ENCODE results near the gene RUNDC3A. TPM values are rescaled to one million over a fixed set of nuclear protein-coding genes. Genes with fewer than 3 reads are reported as not detected.
A peak's percentile ranks its signal among the peaks of the same experiment; 100 is the strongest.
"Not testable (repeated sequence)": the region's sequence is repeated elsewhere in the genome, so short reads cannot be mapped to it uniquely, and the experiment has no call there.

Gene RUNDC3A
- total and polyA plus RNA-seq, 2 donors = 0.99 to 4.9 TPM

- H3K4me3 ChIP-seq (ENCODE audit: low read length in 2 of 2) = peak within 1 kb of the TSS; percentile 62 to 66
- peaks cover 0 to 33% of the 10 kb centered on the region in 2 donors for H3K27me3 ChIP-seq (ENCODE audit: control insufficient read depth in 2 of 2, insufficient read depth in 1 of 2, low read length in 1 of 2)
- H3K36me3 ChIP-seq (ENCODE audit: control insufficient read depth in 2 of 2, insufficient read depth in 2 of 2, low read length in 1 of 2) = peaks cover 0 to 5% of the 10 kb centered on the region in 2 donors
- H3K27ac ChIP-seq (ENCODE audit: low read depth in 1 of 2, low read length in 1 of 2) = peak within 1 kb of the TSS; percentile 63 to 69
- DNase-seq (ENCODE audit: low read depth in 6 of 9, low spot score in 9 of 9) = peak; percentile 68 to 90 (median 81)
- peaks cover 4 to 27% of the 10 kb centered on the region in 2 donors for H3K4me1 ChIP-seq (ENCODE audit: control insufficient read depth in 2 of 2, insufficient read depth in 2 of 2, low read length in 2 of 2)
- no peaks in the 10 kb centered on the region for H3K9me3 ChIP-seq (ENCODE audit: control insufficient read depth in 2 of 2, insufficient read depth in 1 of 2, low read length in 1 of 2)
- WGBS = under 1% methylated on average over 26 of the region's 26 CpGs
Observed at GRCh38 chr17:44344939-44345453, 36.6 kb downstream of the RUNDC3A start, which contains the start of gene GRN. Gene GRN (plus strand): TSS chr17:44345302. CDS start chr17:44349165, 3,863 bp downstream.

DNA sequence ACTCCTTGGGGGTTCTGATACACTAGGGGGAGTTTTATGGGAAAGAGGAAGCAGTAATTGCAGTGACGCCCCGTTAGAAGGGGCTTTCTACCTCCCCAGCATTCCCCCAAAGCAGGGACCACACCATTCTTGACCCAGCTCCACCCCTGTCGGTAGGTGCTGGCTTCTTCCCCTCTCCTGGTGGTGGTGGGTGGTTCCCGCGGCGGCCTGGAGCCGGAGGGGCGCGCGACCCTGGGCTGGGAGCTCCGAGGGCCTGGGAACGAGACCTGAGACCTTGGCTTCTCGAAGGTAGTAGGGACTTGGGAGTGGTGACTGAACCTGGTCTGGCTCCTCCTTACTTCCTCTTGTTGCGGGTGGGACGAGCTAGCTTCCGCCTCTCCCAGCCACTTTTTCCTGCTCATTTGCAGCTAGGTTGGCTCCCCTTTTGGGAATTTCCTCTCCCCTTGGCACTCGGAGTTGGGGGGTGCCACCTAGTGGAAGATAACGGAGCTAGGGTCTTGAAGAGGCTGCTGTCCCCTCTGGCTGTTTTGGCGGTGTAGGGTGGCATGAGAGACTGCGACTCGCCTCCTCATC is 37.1 kb downstream of the RUNDC3A start:
- peak in 4 of 9 donors; percentile 36 to 76 (median 54) for DNase-seq (ENCODE audit: low read depth in 6 of 9, low spot score in 9 of 9)
- 2% methylated on average over 21 of the region's 21 CpGs for WGBS
- peaks cover 4 to 27% of the 10 kb centered on the region in 2 donors for H3K4me1 ChIP-seq (ENCODE audit: control insufficient read depth in 2 of 2, insufficient read depth in 2 of 2, low read length in 2 of 2)
- H3K36me3 ChIP-seq (ENCODE audit: control insufficient read depth in 2 of 2, insufficient read depth in 2 of 2, low read length in 1 of 2) = peaks cover 0 to 8% of the 10 kb centered on the region in 2 donors
- H3K9me3 ChIP-seq (ENCODE audit: control insufficient read depth in 2 of 2, insufficient read depth in 1 of 2, low read length in 1 of 2) = no peaks in the 10 kb centered on the region
- peak overlapping the region; percentile 62 to 66 for H3K4me3 ChIP-seq (ENCODE audit: low read length in 2 of 2)
- peak overlapping the region; percentile 63 to 69 for H3K27ac ChIP-seq (ENCODE audit: low read depth in 1 of 2, low read length in 1 of 2)
- peaks cover 0 to 33% of the 10 kb centered on the region in 2 donors for H3K27me3 ChIP-seq (ENCODE audit: control insufficient read depth in 2 of 2, insufficient read depth in 1 of 2, low read length in 1 of 2)

DNA sequence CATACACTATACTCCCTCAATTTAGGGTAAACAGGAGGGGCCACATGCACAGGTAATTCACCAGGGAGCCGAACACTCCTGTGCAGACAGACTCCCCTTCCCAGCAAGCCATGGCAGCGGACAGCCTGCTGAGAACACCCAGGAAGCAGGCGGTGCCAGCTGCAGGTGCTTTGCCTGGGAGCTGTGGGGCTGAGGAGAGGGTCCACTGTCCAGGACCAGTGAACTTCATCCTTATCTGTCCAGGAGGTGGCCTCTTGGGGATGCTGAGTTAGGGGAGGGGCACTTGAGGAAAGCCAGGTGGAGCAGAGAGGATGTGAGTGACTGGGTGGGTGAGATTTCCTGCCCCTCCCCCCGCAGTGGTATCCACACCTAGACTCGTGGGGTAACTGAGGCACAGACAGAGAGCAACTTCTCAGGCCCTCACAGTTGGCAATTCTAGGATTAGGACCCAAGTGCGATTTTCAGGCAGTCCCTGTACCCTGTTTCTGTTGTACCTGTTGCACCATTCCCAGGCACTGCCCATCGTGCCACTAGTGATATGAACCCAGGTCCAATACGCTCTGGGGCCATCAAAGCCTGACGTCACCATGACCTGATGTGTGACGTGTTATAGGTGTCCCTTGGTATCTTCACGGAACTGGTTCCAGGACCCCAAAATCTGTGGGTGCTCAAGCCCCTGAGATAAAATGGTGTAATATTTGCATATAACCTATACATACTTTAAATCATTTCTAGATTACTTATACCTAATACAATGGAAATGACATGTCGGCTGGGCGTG is 37.9 kb downstream of the RUNDC3A start:
- peak overlapping the region; percentile 62 to 66 for H3K4me3 ChIP-seq (ENCODE audit: low read length in 2 of 2)
- peaks cover 0 to 9% of the 10 kb centered on the region in 2 donors for H3K36me3 ChIP-seq (ENCODE audit: control insufficient read depth in 2 of 2, insufficient read depth in 2 of 2, low read length in 1 of 2)
- WGBS = 84% methylated on average over 13 of the region's 13 CpGs
- DNase-seq (ENCODE audit: low read depth in 6 of 9, low spot score in 9 of 9) = no peak
- peaks cover 4 to 27% of the 10 kb centered on the region in 2 donors for H3K4me1 ChIP-seq (ENCODE audit: control insufficient read depth in 2 of 2, insufficient read depth in 2 of 2, low read length in 2 of 2)
- H3K27me3 ChIP-seq (ENCODE audit: control insufficient read depth in 2 of 2, insufficient read depth in 1 of 2, low read length in 1 of 2) = peaks cover 0 to 30% of the 10 kb centered on the region in 2 donors
- H3K27ac ChIP-seq (ENCODE audit: low read depth in 1 of 2, low read length in 1 of 2) = no peak overlapping the region
- no peaks in the 10 kb centered on the region for H3K9me3 ChIP-seq (ENCODE audit: control insufficient read depth in 2 of 2, insufficient read depth in 1 of 2, low read length in 1 of 2)

- 93% methylated on average over 18 of the region's 18 CpGs for WGBS
- H3K9me3 ChIP-seq (ENCODE audit: control insufficient read depth in 2 of 2, insufficient read depth in 1 of 2, low read length in 1 of 2); DNase-seq (ENCODE audit: low read depth in 6 of 9, low spot score in 9 of 9); H3K4me3 ChIP-seq (ENCODE audit: low read length in 2 of 2); H3K27ac ChIP-seq (ENCODE audit: low read depth in 1 of 2, low read length in 1 of 2): not testable (repeated sequence)
- Histone ChIP-seq H3K4me1 (ENCODE audit: control insufficient read depth in 2 of 2, insufficient read depth in 2 of 2, low read length in 2 of 2) (peaks cover 4 to 27% of the 10 kb centered on the region in 2 donors), H3K36me3 (ENCODE audit: control insufficient read depth in 2 of 2, insufficient read depth in 2 of 2, low read length in 1 of 2) (peaks cover 9 to 19% of the 10 kb centered on the region in 2 donors), H3K27me3 (ENCODE audit: control insufficient read depth in 2 of 2, insufficient read depth in 1 of 2, low read length in 1 of 2) (peaks cover 0 to 26% of the 10 kb centered on the region in 2 donors)
Observed at GRCh38 chr17:44347206-44348055, 39.0 kb downstream of the RUNDC3A start.

- peaks cover 5 to 27% of the 10 kb centered on the region in 2 donors for H3K4me1 ChIP-seq (ENCODE audit: control insufficient read depth in 2 of 2, insufficient read depth in 2 of 2, low read length in 2 of 2)
- H3K27me3 ChIP-seq (ENCODE audit: control insufficient read depth in 2 of 2, insufficient read depth in 1 of 2, low read length in 1 of 2) = peaks cover 5 to 30% of the 10 kb centered on the region in 2 donors
- H3K36me3 ChIP-seq (ENCODE audit: control insufficient read depth in 2 of 2, insufficient read depth in 2 of 2, low read length in 1 of 2) = peaks cover 12 to 19% of the 10 kb centered on the region in 2 donors
- DNase-seq (ENCODE audit: low read depth in 6 of 9, low spot score in 9 of 9) = peak in 1 of 9 donors; percentile 34
- no peaks in the 10 kb centered on the region for H3K9me3 ChIP-seq (ENCODE audit: control insufficient read depth in 2 of 2, insufficient read depth in 1 of 2, low read length in 1 of 2)
- H3K27ac ChIP-seq (ENCODE audit: low read depth in 1 of 2, low read length in 1 of 2) = no peak overlapping the region
- WGBS = 82% methylated on average over 9 of the region's 9 CpGs
- H3K4me3 ChIP-seq (ENCODE audit: low read length in 2 of 2) = no peak overlapping the region
Observed at GRCh38 chr17:44348234-44348987, 40.0 kb downstream of the RUNDC3A start.

- no peaks in the 10 kb centered on the region for H3K9me3 ChIP-seq (ENCODE audit: control insufficient read depth in 2 of 2, insufficient read depth in 1 of 2, low read length in 1 of 2)
- no peak overlapping the region for H3K4me3 ChIP-seq (ENCODE audit: low read length in 2 of 2)
- H3K4me1 ChIP-seq (ENCODE audit: control insufficient read depth in 2 of 2, insufficient read depth in 2 of 2, low read length in 2 of 2) = peaks cover 8 to 26% of the 10 kb centered on the region in 2 donors
- DNase-seq (ENCODE audit: low read depth in 6 of 9, low spot score in 9 of 9) = no peak
- no peak overlapping the region for H3K27ac ChIP-seq (ENCODE audit: low read depth in 1 of 2, low read length in 1 of 2)
- peaks cover 11 to 30% of the 10 kb centered on the region in 2 donors for H3K27me3 ChIP-seq (ENCODE audit: control insufficient read depth in 2 of 2, insufficient read depth in 1 of 2, low read length in 1 of 2)
- peaks cover 12 to 19% of the 10 kb centered on the region in 2 donors for H3K36me3 ChIP-seq (ENCODE audit: control insufficient read depth in 2 of 2, insufficient read depth in 2 of 2, low read length in 1 of 2)
- 97% methylated on average over 6 of the region's 6 CpGs for WGBS
Observed at GRCh38 chr17:44348988-44349364, 40.6 kb downstream of the RUNDC3A start.

DNA sequence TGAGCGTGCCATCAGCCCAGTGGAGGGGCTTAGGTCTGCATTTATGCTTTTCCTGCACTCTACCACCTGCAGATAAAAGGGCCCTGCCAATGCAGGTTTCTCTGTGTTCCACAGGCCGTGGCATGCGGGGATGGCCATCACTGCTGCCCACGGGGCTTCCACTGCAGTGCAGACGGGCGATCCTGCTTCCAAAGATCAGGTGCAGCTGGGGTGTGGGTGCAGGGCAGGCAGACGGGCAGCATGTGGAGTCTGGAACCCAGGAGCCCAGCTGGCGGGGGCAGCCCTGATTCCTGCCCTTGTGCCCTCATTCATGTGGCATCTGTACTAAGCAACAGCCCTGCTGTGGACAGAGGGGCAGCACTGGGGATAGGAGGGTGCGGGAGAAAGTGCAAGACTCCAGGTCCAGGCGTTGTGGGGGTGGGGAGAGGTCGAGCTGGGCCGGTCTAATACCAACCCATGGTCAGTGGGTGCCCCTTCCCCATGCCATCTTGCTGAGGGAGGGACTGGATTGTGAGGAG is 41.2 kb downstream of the RUNDC3A start:
- H3K36me3 ChIP-seq (ENCODE audit: control insufficient read depth in 2 of 2, insufficient read depth in 2 of 2, low read length in 1 of 2) = peaks cover 12 to 19% of the 10 kb centered on the region in 2 donors
- peak overlapping the region in 1 of 2 donors; percentile 9 for H3K27ac ChIP-seq (ENCODE audit: low read depth in 1 of 2, low read length in 1 of 2)
- no peak for DNase-seq (ENCODE audit: low read depth in 6 of 9, low spot score in 9 of 9)
- H3K4me1 ChIP-seq (ENCODE audit: control insufficient read depth in 2 of 2, insufficient read depth in 2 of 2, low read length in 2 of 2) = peaks cover 8 to 24% of the 10 kb centered on the region in 2 donors
- H3K27me3 ChIP-seq (ENCODE audit: control insufficient read depth in 2 of 2, insufficient read depth in 1 of 2, low read length in 1 of 2) = peaks cover 17 to 30% of the 10 kb centered on the region in 2 donors
- no peak overlapping the region for H3K4me3 ChIP-seq (ENCODE audit: low read length in 2 of 2)
- WGBS = 96% methylated on average over 12 of the region's 12 CpGs
- no peaks in the 10 kb centered on the region for H3K9me3 ChIP-seq (ENCODE audit: control insufficient read depth in 2 of 2, insufficient read depth in 1 of 2, low read length in 1 of 2)

DNA sequence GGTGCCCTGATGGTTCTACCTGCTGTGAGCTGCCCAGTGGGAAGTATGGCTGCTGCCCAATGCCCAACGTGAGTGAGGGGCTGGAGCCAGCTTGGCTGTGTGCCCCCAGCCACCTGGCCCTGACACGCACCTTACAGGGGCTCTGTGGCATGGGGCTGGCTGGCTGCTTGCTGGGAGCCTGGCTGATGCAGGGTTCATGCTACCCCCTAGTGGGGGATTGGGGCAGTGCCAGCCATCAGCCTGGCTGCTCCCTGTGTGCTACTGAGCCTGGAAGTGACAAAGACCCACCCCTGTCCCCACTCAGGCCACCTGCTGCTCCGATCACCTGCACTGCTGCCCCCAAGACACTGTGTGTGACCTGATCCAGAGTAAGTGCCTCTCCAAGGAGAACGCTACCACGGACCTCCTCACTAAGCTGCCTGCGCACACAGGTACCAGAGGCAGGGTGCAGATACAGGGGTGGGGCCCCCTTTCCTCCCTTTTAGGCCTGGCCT is 42.4 kb downstream of the RUNDC3A start:
- Histone ChIP-seq H3K9me3 (ENCODE audit: control insufficient read depth in 2 of 2, insufficient read depth in 1 of 2, low read length in 1 of 2) (no peaks in the 10 kb centered on the region), H3K27me3 (ENCODE audit: control insufficient read depth in 2 of 2, insufficient read depth in 1 of 2, low read length in 1 of 2) (peaks cover 24 to 36% of the 10 kb centered on the region in 2 donors), H3K4me3 (ENCODE audit: low read length in 2 of 2) (no peak overlapping the region), H3K4me1 (ENCODE audit: control insufficient read depth in 2 of 2, insufficient read depth in 2 of 2, low read length in 2 of 2) (peaks cover 4 to 17% of the 10 kb centered on the region in 2 donors), H3K36me3 (ENCODE audit: control insufficient read depth in 2 of 2, insufficient read depth in 2 of 2, low read length in 1 of 2) (peaks cover 12 to 19% of the 10 kb centered on the region in 2 donors), H3K27ac (ENCODE audit: low read depth in 1 of 2, low read length in 1 of 2) (no peak overlapping the region)
- 76% methylated on average over 6 of the region's 6 CpGs for WGBS
- DNase-seq (ENCODE audit: low read depth in 6 of 9, low spot score in 9 of 9) = peak in 7 of 9 donors; percentile 43 to 83 (median 71)
